K562 (cell line): ENCODE data around the gene ULK3. TPM values are rescaled to one million over a fixed set of nuclear protein-coding genes. Genes with fewer than 3 reads are reported as not detected.

Experiments used
- BHLHE40 ChIP-seq: IDR thresholded peaks from 2 replicates; pipeline ENCODE4 v1.6.1; 2011; ENCODE audit warnings: low read length, improper control_type of control experiment
- CBFA2T3 ChIP-seq: fragments of 450-650 bp; IDR thresholded peaks from 2 replicates; pipeline ENCODE4 v1.6.1; 2017
- MAFG ChIP-seq: fragments of 450-650 bp; conservative IDR thresholded peaks from 2 replicates; pipeline ENCODE4 v1.6.1; 2016; ENCODE audit warnings: missing genetic modification characterization, missing compliant biosample characterization
- NRF1 ChIP-seq, 2 experiments: fragments of 450-650 bp; IDR thresholded peaks in 1 of 2; conservative IDR thresholded peaks in 1 of 2; 2 replicates each; pipeline ENCODE4 v1.6.1; 2014; ENCODE audit warnings: mild to moderate bottlenecking in 2 of 2
- PPARD ChIP-seq: fragments of 250-450 bp; sonication (Bioruptor Pico); IDR thresholded peaks from 2 replicates; pipeline ENCODE4 v1.8.0; 2022; ENCODE audit warnings: inconsistent platforms, mild to moderate bottlenecking, moderate library complexity
- RBM17 ChIP-seq: fragments of 200-400 bp; formaldehyde crosslinking; IDR thresholded peaks from 2 replicates; pipeline ENCODE4 v1.6.1; 2017; ENCODE audit warnings: low read depth, mild to moderate bottlenecking, low read length, borderline replicate concordance
- TAF1 ChIP-seq: IDR thresholded peaks from 2 replicates; pipeline ENCODE4 v1.6.1; 2011; ENCODE audit warnings: mild to moderate bottlenecking, low read length, moderate library complexity; ENCODE audit not compliant: insufficient read depth, control insufficient read depth, severe bottlenecking; ENCODE audit errors: extremely low read depth
- ZFX ChIP-seq: sonication (generic); formaldehyde crosslinking; IDR thresholded peaks from 2 replicates; pipeline ENCODE4 v1.8.0; 2022; ENCODE audit warnings: mild to moderate bottlenecking, missing genetic modification reagents, moderate library complexity
- ZNF217 ChIP-seq: sonication (generic); formaldehyde crosslinking; IDR thresholded peaks from 2 replicates; pipeline ENCODE4 v1.8.0; 2022; ENCODE audit warnings: mild to moderate bottlenecking, missing genetic modification reagents
- ZNF263 ChIP-seq: sonication (generic); formaldehyde crosslinking; IDR thresholded peaks from 2 replicates; pipeline ENCODE4 v1.8.0; 2022; ENCODE audit warnings: mild to moderate bottlenecking, missing genetic modification reagents, borderline replicate concordance
- polyA plus RNA-seq, 8 experiments: library from polyadenylated mRNA; depleted of rRNA in 4 of 8; stranded (reverse) in 5 of 8; unstranded in 3 of 8; fragments of >200 nt; fragmentation: Nextera tagmentation in 2 of 8; fragmentation: Illumina TruSeq in 1 of 8; extraction: Ambion mirVana in 2 of 8; extraction: Trizol in 1 of 8; gene quantifications; 2 replicates each; pipeline versions ENCODE4 v1.2.1 to v1.2.3, GENCODE V29; 2011 to 2014; ENCODE audit warnings: inconsistent platforms in 1 of 8, missing spikeins in 1 of 8
- total RNA-seq, 7 experiments: library from RNA; depleted of rRNA in 6 of 7; stranded (reverse); fragments of >200 nt in 6 of 7; fragmentation: Illumina TruSeq in 2 of 7; extraction: Trizol in 2 of 7; gene quantifications; 2 replicates each; pipeline versions ENCODE4 v1.2.1 to v1.2.3, GENCODE V29; 2011 to 2021; ENCODE audit warnings: low replicate concordance in 1 of 7
- TF ChIP-seq, protein P1 (sequence below): conservative IDR thresholded peaks from 2 replicates; pipeline ENCODE4 v1.6.1; 2011; ENCODE audit warnings: low read depth, mild to moderate bottlenecking, low read length; ENCODE audit not compliant: control insufficient read depth
- TF ChIP-seq, protein P2 (sequence below), 3 experiments: IDR thresholded peaks in 2 of 3; conservative IDR thresholded peaks in 1 of 3; 2 replicates each; pipeline ENCODE4 v1.5.1; 2011 to 2012; ENCODE audit warnings: low read length in 3 of 3, mild to moderate bottlenecking in 3 of 3, control low read depth in 2 of 3, improper control_type of control experiment in 1 of 3, inconsistent platforms in 1 of 3, low read depth in 1 of 3, mixed read lengths in 1 of 3, moderate library complexity in 1 of 3; ENCODE audit not compliant: insufficient read depth in 2 of 3
- TF ChIP-seq, protein P3 (sequence below): fragments of 450-650 bp; IDR thresholded peaks from 2 replicates; pipeline ENCODE4 v1.6.1; 2016; ENCODE audit warnings: borderline replicate concordance
- TF ChIP-seq, protein P4 (sequence below): IDR thresholded peaks from 2 replicates; pipeline ENCODE4 v1.6.1; 2012; ENCODE audit warnings: low read depth, low read length, improper control_type of control experiment, borderline replicate concordance
- TF ChIP-seq, protein P5 (sequence below): fragments of 200-800 bp; sonication (Bioruptor generic); IDR thresholded peaks from 2 replicates; pipeline ENCODE4 v1.6.1; 2017; ENCODE audit warnings: missing genetic modification characterization, missing compliant biosample characterization
- TF ChIP-seq, protein P6 (sequence below): sonication (generic); formaldehyde crosslinking; IDR thresholded peaks from 2 replicates; pipeline ENCODE4 v1.9.0; 2022; ENCODE audit warnings: mild to moderate bottlenecking, missing genetic modification reagents

The ULK3 gene
- total and polyA plus RNA-seq, 9 of the 15 experiments (the other 6 are each of a cell fraction or from before 2014, with no cell fraction given): 0.68 to 68.0 (median 34.9) TPM

DNA sequence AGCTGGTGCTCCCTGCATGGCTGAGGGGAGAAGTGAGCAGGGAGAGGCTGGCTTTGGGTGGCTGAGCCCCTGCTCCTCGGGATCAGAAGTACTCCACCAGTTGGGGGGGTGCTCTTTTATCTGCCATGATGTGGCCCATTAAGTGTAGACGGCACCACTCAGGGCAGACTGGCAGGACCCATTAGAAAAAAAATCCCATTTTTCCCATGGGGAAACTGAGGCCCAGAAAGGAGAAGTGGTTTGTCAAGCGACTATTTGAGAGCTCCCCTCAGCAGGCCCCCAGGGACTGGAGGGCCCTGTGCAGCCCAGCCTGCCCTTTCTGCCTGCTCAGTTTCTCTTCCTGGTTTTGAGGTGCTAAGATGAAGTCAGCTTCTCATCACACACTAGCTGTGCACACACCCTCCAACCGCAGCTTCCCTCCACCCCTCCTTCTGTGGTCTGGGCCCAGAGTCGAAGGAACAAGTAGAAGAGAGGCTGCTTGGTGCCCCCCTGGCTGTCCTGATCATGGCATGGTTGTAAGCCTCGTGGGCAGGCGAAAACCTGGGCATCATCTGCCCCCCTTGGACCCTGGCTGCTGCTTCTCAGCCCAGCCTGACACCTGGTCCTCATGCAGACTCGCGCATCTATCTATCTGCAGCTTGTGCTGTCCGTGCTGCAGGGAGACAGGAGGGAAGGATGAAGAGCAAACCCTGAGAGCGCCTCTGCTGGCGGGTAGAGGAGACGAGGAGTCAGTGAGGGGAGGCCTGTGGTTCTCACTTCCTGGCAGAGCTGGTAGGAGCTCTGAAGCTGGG is 55.5 kb downstream of the ULK3 start (continued):
- TF ChIP-seq, protein P1, sequence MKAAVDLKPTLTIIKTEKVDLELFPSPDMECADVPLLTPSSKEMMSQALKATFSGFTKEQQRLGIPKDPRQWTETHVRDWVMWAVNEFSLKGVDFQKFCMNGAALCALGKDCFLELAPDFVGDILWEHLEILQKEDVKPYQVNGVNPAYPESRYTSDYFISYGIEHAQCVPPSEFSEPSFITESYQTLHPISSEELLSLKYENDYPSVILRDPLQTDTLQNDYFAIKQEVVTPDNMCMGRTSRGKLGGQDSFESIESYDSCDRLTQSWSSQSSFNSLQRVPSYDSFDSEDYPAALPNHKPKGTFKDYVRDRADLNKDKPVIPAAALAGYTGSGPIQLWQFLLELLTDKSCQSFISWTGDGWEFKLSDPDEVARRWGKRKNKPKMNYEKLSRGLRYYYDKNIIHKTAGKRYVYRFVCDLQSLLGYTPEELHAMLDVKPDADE: no peak
- TF ChIP-seq NRF1 (conservative IDR thresholded peaks at IDR 0.05 in 1 of 2, IDR thresholded peaks at IDR 0.05 in 1 of 2): peak in 1 of 2 experiments; percentile 18; a peak in 3 of 4 replicates
- no peak for TF ChIP-seq MAFG (tag)
- TF ChIP-seq, protein P2, sequence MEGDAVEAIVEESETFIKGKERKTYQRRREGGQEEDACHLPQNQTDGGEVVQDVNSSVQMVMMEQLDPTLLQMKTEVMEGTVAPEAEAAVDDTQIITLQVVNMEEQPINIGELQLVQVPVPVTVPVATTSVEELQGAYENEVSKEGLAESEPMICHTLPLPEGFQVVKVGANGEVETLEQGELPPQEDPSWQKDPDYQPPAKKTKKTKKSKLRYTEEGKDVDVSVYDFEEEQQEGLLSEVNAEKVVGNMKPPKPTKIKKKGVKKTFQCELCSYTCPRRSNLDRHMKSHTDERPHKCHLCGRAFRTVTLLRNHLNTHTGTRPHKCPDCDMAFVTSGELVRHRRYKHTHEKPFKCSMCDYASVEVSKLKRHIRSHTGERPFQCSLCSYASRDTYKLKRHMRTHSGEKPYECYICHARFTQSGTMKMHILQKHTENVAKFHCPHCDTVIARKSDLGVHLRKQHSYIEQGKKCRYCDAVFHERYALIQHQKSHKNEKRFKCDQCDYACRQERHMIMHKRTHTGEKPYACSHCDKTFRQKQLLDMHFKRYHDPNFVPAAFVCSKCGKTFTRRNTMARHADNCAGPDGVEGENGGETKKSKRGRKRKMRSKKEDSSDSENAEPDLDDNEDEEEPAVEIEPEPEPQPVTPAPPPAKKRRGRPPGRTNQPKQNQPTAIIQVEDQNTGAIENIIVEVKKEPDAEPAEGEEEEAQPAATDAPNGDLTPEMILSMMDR (IDR thresholded peaks at IDR 0.05 in 2 of 3, conservative IDR thresholded peaks at IDR 0.05 in 1 of 3; ENCODE audit: insufficient read depth in 2 of 3, low read depth in 1 of 3, low read length in 3 of 3): peak; percentile 60 to 76 (median 65)
- TF ChIP-seq, protein P3, sequence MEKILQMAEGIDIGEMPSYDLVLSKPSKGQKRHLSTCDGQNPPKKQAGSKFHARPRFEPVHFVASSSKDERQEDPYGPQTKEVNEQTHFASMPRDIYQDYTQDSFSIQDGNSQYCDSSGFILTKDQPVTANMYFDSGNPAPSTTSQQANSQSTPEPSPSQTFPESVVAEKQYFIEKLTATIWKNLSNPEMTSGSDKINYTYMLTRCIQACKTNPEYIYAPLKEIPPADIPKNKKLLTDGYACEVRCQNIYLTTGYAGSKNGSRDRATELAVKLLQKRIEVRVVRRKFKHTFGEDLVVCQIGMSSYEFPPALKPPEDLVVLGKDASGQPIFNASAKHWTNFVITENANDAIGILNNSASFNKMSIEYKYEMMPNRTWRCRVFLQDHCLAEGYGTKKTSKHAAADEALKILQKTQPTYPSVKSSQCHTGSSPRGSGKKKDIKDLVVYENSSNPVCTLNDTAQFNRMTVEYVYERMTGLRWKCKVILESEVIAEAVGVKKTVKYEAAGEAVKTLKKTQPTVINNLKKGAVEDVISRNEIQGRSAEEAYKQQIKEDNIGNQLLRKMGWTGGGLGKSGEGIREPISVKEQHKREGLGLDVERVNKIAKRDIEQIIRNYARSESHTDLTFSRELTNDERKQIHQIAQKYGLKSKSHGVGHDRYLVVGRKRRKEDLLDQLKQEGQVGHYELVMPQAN: no peak
- TF ChIP-seq PPARD: no peak
- TF ChIP-seq, protein P4, sequence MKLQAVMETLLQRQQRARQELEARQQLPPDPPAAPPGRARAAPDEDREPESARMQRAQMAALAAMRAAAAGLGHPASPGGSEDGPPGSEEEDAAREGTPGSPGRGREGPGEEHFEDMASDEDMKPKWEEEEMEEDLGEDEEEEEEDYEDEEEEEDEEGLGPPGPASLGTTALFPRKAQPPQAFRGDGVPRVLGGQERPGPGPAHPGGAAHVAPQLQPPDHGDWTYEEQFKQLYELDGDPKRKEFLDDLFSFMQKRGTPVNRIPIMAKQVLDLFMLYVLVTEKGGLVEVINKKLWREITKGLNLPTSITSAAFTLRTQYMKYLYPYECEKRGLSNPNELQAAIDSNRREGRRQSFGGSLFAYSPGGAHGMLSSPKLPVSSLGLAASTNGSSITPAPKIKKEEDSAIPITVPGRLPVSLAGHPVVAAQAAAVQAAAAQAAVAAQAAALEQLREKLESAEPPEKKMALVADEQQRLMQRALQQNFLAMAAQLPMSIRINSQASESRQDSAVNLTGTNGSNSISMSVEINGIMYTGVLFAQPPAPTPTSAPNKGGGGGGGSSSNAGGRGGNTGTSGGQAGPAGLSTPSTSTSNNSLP: no peak
- no peak for TF ChIP-seq ZNF217 (CRISPR knock-in tag)
- 0 out of 2 replicates have a peak, but pooled peaks have one; percentile 19 for TF ChIP-seq BHLHE40
- TF ChIP-seq, protein P5, sequence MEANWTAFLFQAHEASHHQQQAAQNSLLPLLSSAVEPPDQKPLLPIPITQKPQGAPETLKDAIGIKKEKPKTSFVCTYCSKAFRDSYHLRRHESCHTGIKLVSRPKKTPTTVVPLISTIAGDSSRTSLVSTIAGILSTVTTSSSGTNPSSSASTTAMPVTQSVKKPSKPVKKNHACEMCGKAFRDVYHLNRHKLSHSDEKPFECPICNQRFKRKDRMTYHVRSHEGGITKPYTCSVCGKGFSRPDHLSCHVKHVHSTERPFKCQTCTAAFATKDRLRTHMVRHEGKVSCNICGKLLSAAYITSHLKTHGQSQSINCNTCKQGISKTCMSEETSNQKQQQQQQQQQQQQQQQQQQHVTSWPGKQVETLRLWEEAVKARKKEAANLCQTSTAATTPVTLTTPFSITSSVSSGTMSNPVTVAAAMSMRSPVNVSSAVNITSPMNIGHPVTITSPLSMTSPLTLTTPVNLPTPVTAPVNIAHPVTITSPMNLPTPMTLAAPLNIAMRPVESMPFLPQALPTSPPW (CRISPR knock-in tag): 0 out of 2 replicates have a peak, but pooled peaks have one; percentile 37
- peak; percentile 11; the same call in 1 of the 2 replicates for TF ChIP-seq ZNF263 (CRISPR knock-in tag)
- 0 out of 2 replicates have a peak, but pooled peaks have one; percentile 11 for TF ChIP-seq CBFA2T3
- TF ChIP-seq ZFX (CRISPR knock-in tag): no peak
- no peak for TF ChIP-seq TAF1
- TF ChIP-seq, protein P6, sequence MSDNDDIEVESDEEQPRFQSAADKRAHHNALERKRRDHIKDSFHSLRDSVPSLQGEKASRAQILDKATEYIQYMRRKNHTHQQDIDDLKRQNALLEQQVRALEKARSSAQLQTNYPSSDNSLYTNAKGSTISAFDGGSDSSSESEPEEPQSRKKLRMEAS (CRISPR knock-in tag): peak; percentile 61
- TF ChIP-seq RBM17: no peak
